ENCODE results near the gene CPED1. TPM values are rescaled to one million over a fixed set of nuclear protein-coding genes. Genes with fewer than 3 reads are reported as not detected.

The CPED1 gene
- polyA plus RNA-seq, 1 donor from 2014 or later = 3.8 TPM

- Mint-ChIP-seq H3K27ac (no peak overlapping the region), H3K4me3 (no peak overlapping the region), H3K4me1 (no peaks in the 10 kb centered on the region), H3K36me3 (no peaks in the 10 kb centered on the region), H3K9me3 (no peaks in the 10 kb centered on the region), H3K27me3 (peaks cover 8% of the 10 kb centered on the region)
These were observed 23.8 kb downstream of the CPED1 start for GRCh38 chr7:121012170-121012874.

DNA sequence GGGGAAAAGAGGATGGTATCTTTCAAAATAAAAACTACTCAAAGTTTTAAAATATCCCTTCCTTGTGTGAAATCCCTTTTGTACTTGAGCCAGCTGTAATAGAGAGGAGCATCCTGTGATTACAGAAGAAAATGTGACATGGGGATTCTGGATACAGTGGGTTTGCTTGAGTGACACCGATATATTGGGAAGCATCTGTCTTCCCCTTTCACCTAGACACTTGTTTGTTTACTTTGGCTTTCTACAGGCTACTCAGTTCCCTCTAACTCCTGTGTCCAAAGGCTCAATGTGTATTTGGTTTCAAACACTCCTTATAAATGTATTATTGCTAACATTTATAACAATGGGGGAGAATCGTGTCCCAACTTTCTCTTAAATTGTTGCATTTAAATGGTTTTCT lies 24.4 kb downstream of the CPED1 start:
- H3K27ac Mint-ChIP-seq = no peak overlapping the region
- H3K27me3 Mint-ChIP-seq = peaks cover 4% of the 10 kb centered on the region

GRCh38 chr7:121015560-121015959 lies 27.0 kb downstream of the CPED1 start:
- Mint-ChIP-seq H3K36me3 (no peaks in the 10 kb centered on the region), H3K9me3 (no peaks in the 10 kb centered on the region), H3K4me3 (no peak overlapping the region), H3K27ac (no peak overlapping the region), H3K27me3 (peaks cover 1% of the 10 kb centered on the region), H3K4me1 (no peaks in the 10 kb centered on the region)

More for the DNA sequence above, 24.4 kb downstream of the CPED1 start:
- Mint-ChIP-seq H3K4me3 (no peak overlapping the region), H3K36me3 (no peaks in the 10 kb centered on the region), H3K4me1 (no peaks in the 10 kb centered on the region), H3K9me3 (no peaks in the 10 kb centered on the region)

DNA sequence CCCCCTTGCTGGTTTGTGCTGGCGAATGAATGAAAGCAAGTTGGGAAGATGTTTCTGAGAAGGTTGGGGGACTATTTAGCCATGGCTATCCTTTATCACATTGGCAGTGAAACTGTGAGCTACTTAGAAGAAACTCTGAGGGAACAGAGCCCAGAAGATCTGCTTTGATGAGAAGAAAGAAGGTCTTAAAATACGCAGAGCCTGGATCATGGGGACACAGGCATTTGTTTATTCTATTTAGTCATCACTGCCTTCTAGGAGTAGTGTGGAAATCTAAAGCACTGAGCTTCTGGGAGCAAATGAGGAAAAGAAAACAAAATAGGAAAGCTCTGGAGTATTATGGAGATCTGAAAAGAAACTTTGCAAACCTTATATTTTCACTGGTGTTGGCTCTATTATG lies 28.5 kb downstream of the CPED1 start:
- Mint-ChIP-seq H3K4me3 (no peak overlapping the region), H3K27ac (no peak overlapping the region), H3K36me3 (no peaks in the 10 kb centered on the region), H3K9me3 (no peaks in the 10 kb centered on the region), H3K27me3 (peaks cover 1% of the 10 kb centered on the region), H3K4me1 (no peaks in the 10 kb centered on the region)

DNA sequence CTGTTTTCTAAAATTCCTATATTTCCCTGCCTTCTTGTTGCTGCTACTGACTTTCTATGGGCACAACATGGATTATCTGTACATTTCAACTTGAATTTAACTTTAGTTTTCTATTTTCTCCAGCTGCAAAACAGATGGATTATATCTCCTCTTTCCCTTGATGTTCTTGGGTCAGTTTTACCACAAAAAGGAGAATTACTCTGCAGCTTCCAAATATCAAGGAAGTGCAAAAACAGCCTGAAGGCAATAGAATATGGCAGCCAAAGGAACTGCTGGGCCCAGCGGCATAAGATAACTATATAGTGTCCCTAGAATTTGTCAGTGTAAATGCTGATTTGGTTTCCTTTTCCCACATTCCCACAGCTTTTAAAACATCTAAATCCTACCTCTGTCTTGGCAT lies 29.1 kb downstream of the CPED1 start:
- H3K27me3 Mint-ChIP-seq = peaks cover 1% of the 10 kb centered on the region
- H3K4me1 Mint-ChIP-seq = no peaks in the 10 kb centered on the region
- H3K36me3 Mint-ChIP-seq = no peaks in the 10 kb centered on the region
- H3K9me3 Mint-ChIP-seq = no peaks in the 10 kb centered on the region
- no peak overlapping the region for H3K4me3 Mint-ChIP-seq
- H3K27ac Mint-ChIP-seq = peak overlapping the region in 1 of 3 donors; percentile 19

GRCh38 chr7:121019018-121019417 lies 30.5 kb downstream of the CPED1 start:
- no peaks in the 10 kb centered on the region for H3K9me3 Mint-ChIP-seq
- no peaks in the 10 kb centered on the region for H3K4me1 Mint-ChIP-seq
- H3K27me3 Mint-ChIP-seq = peaks cover 1% of the 10 kb centered on the region
- no peak overlapping the region for H3K27ac Mint-ChIP-seq
- H3K36me3 Mint-ChIP-seq = no peaks in the 10 kb centered on the region
- H3K4me3 Mint-ChIP-seq = no peak overlapping the region

DNA sequence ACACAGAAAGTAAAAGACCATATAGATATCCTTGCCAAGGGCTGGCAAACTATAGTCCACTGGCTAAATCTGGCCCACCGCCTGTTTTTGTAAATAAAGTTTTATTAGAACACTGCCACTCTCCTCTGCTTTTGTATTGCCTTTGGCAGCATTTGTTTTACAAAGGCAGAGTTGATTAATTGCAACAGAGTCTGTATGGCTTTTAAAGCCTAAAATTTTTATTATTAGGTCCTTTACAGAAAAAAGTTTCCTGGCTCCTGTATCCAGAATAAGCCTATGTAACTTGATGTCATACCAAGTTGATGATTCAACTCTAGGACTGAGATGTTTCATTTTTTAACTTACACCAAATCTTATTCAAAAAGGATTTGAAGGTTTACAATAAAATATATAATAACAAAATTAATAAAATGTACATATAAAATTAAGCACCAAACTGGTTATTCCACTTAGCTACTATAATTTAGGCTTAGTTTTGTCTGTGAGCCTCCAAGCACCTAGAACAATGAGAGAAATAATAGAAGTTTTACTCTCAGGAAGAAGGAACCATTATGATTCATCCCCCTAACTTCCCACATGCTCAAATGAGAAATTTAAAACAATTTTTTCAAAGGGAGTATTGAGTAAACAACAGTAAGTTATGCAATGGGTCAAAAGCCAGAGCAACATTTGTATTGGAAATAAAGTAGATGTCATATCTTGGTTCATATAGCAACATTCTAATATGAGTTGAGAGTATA lies 31.9 kb downstream of the CPED1 start:
- no peaks in the 10 kb centered on the region for H3K4me1 Mint-ChIP-seq
- H3K36me3 Mint-ChIP-seq = no peaks in the 10 kb centered on the region
- no peak overlapping the region for H3K4me3 Mint-ChIP-seq
- H3K27ac Mint-ChIP-seq = no peak overlapping the region
- peaks cover 4% of the 10 kb centered on the region for H3K27me3 Mint-ChIP-seq
- H3K9me3 Mint-ChIP-seq = no peaks in the 10 kb centered on the region

- Mint-ChIP-seq H3K4me1 (peaks cover 0 to under 1% (median 0%) of the 10 kb centered on the region in 3 donors), H3K36me3 (no peaks in the 10 kb centered on the region), H3K4me3 (no peak overlapping the region), H3K27ac (no peak overlapping the region), H3K9me3 (peaks cover 0 to 2% (median 0%) of the 10 kb centered on the region in 3 donors), H3K27me3 (peaks cover 7% of the 10 kb centered on the region)
These were observed 32.8 kb downstream of the CPED1 start for GRCh38 chr7:121020989-121021969.

GRCh38 chr7:121023194-121023593 lies 34.7 kb downstream of the CPED1 start:
- H3K9me3 Mint-ChIP-seq = peaks cover 0 to 2% (median 0%) of the 10 kb centered on the region in 3 donors
- H3K4me3 Mint-ChIP-seq = no peak overlapping the region
- H3K27ac Mint-ChIP-seq = no peak overlapping the region
- peaks cover 0 to 2% (median 0%) of the 10 kb centered on the region in 3 donors for H3K4me1 Mint-ChIP-seq
- H3K36me3 Mint-ChIP-seq = no peaks in the 10 kb centered on the region
- H3K27me3 Mint-ChIP-seq = peaks cover 7% of the 10 kb centered on the region

DNA sequence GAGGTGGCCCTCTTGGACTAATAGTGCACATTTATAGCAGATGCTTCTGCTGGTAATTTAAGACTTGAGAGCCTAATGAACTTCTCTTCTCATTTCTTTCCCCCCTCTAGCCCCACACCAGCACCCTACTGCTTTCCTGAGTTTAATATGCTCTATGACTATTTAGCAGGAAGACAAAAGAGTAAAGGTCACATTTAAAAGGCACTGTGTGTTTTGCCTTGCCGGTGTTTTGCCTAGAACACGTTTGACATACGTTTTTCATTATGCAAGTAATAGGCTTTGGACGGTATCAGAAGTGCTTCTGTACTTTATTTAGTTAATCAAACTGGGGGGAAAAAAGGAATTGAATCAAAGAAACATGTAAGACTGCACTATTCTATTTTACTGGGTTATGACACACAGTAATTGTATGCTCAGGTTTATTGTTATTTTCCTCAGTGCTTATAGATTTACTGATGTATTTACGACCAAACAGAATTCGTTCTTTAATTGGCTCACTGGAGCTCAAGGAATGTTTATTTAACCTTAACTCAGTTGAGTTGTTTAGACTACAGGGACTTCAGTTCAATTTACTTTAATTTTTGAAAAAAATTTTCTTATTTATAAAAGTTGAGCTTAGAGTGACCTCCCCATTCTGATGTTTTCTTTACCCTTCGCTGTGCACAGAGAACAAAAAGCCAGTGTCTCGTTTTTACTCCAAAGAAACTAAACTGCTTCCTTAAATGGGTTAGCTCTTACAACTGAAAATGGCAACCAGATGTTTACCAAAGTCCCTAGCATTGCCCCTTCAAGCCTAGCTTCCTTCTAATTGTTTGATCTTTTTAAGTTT lies 35.4 kb downstream of the CPED1 start:
- H3K27ac Mint-ChIP-seq = no peak overlapping the region
- no peak overlapping the region for H3K4me3 Mint-ChIP-seq
- H3K27me3 Mint-ChIP-seq = peaks cover 7% of the 10 kb centered on the region
- H3K9me3 Mint-ChIP-seq = peaks cover 0 to 2% (median 0%) of the 10 kb centered on the region in 3 donors
- peaks cover 0 to 2% (median 0%) of the 10 kb centered on the region in 3 donors for H3K4me1 Mint-ChIP-seq
- no peaks in the 10 kb centered on the region for H3K36me3 Mint-ChIP-seq

DNA sequence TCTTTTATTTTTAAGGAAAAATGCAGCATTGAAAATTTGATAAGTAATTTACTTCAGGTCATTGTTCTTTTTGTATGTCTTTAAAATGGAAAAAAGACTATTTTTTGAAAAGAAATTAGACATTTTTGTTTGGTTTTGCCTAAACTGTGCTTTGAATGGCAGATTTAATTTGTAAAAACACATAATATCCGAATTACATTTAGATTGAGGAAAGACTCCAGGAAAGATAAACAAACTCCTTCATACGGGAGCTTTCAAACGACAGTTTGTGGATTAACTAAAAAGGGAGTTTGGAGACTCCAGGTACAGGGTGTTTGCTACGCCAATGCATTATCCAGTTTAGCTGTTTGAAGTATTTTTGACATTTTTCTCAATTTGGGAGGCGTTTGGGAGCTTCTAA lies 36.1 kb downstream of the CPED1 start:
- H3K9me3 Mint-ChIP-seq = peaks cover 0 to 2% (median 0%) of the 10 kb centered on the region in 3 donors
- no peak overlapping the region for H3K4me3 Mint-ChIP-seq

DNA sequence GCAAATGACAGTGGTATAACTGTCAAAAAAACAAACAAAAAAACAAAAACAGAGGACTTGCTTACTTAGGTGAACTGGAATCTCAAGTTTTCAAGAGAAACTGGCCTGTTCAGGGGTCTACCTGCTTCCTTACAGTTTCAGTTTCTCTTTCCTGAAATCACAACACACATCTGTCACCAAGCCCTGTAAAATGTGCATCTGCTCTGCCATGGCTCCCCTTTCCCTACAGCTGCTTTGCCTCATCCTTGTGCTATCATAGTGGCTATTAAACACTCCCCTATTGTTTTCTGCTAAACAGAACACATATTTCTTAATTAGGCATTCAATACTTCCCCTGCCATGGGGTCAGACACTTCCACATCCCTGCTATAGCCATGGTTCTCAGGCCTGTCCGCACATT lies 37.6 kb downstream of the CPED1 start:
- Mint-ChIP-seq H3K27me3 (peaks cover 7% of the 10 kb centered on the region), H3K36me3 (no peaks in the 10 kb centered on the region), H3K27ac (no peak overlapping the region), H3K9me3 (peaks cover 0 to 2% (median 0%) of the 10 kb centered on the region in 3 donors), H3K4me3 (no peak overlapping the region), H3K4me1 (peaks cover 0 to 2% (median 0%) of the 10 kb centered on the region in 3 donors)

More for the DNA sequence above, 36.1 kb downstream of the CPED1 start:
- no peaks in the 10 kb centered on the region for H3K36me3 Mint-ChIP-seq
- H3K27ac Mint-ChIP-seq = no peak overlapping the region
- peaks cover 7% of the 10 kb centered on the region for H3K27me3 Mint-ChIP-seq
- H3K4me1 Mint-ChIP-seq = peaks cover 0 to 2% (median 0%) of the 10 kb centered on the region in 3 donors

DNA sequence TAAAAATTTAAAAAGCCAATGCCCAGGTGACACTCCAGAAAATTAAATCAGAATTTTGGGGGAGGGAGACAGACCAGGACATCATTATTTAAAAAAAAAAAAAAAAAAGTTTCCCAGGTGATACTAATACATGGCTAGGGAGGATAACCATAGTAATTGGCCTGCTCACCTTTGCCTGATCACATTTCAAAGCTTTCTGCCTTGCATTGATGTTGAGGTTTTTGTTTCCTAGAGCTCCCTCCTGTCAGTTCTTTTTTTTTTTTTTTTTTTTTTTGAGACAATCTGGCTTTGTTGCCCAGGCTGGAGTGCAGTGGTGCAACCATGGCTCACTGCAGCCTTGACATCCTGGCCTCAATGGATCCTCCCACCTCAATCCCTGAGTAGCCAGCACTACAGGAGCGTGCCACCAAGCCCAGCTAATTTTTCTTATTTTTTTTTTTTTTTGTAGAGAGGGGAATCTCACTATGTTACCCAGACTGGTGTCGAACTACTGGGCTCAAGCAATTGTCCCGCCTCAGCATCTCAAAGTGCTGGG lies 38.1 kb downstream of the CPED1 start:
- Mint-ChIP-seq H3K27me3 (peaks cover 7% of the 10 kb centered on the region), H3K36me3 (no peaks in the 10 kb centered on the region), H3K9me3 (peaks cover 0 to 2% (median 0%) of the 10 kb centered on the region in 3 donors), H3K27ac (no peak overlapping the region), H3K4me1 (peaks cover 0 to 2% (median 0%) of the 10 kb centered on the region in 3 donors), H3K4me3 (no peak overlapping the region)

Measured in IgD-negative memory B cell (primary cell).